H1 (cell line): ENCODE data around the gene SPIRE2. TPM values are rescaled to one million over a fixed set of nuclear protein-coding genes. Genes with fewer than 3 reads are reported as not detected.

Source experiments
- CTCF ChIA-PET: fragments of 300-600 bp; sonication (Branson Sonifier 250); formaldehyde crosslinking; loops from one replicate; lab custom pipeline; 2021; ENCODE audit not compliant: partially characterized antibody; lab: Charles Lee
- POLR2A ChIA-PET: fragments of 300-600 bp; sonication (Branson Sonifier 250); formaldehyde crosslinking; loops from one replicate; lab custom pipeline; 2021; ENCODE audit warnings: inconsistent platforms; ENCODE audit not compliant: partially characterized antibody; lab: Charles Lee
- DNase-seq, 2 experiments: peaks; one replicate each; pipeline versions ENCODE4 v3.0.0 to v3.0.0-alpha.2; 2010 to 2022; ENCODE audit warnings: low spot score in 2 of 2, low read depth in 1 of 2, mixed read lengths in 1 of 2
- FAIRE-seq: peaks from 2 replicates; lab custom pipeline; 2011; peaks lifted over from hg19 to GRCh38; lab: Jason Lieb, UNC
- H2AFZ ChIP-seq: 2 replicates; pipeline ENCODE4 v1.8.1; 2012; ENCODE audit warnings: low read length, inconsistent platforms
- H2AK5ac ChIP-seq: 2 replicates; pipeline ENCODE4 v1.6.1; 2013; ENCODE audit warnings: low read depth, low read length
- H2BK120ac ChIP-seq: replicated peaks from 2 replicates; pipeline ENCODE3; 2013; ENCODE audit warnings: low read depth, low read length, inconsistent platforms
- H2BK12ac ChIP-seq: 2 replicates; pipeline ENCODE4 v1.6.1; 2013; ENCODE audit warnings: low read depth, low read length
- H2BK15ac ChIP-seq: 2 replicates; pipeline ENCODE4 v1.6.1; 2013; ENCODE audit warnings: low read length
- H2BK20ac ChIP-seq: 2 replicates; pipeline ENCODE4 v1.6.1; 2013; ENCODE audit warnings: low read length
- H2BK5ac ChIP-seq: 2 replicates; pipeline ENCODE4 v1.6.1; 2013; ENCODE audit warnings: low read depth, low read length
- H3K14ac ChIP-seq: 2 replicates; pipeline ENCODE4 v1.6.1; 2013; ENCODE audit warnings: inconsistent platforms; ENCODE audit not compliant: insufficient read length
- H3K18ac ChIP-seq: 2 replicates; pipeline ENCODE4 v1.6.1; 2013; ENCODE audit warnings: low read length; ENCODE audit errors: extremely low read depth
- H3K23ac ChIP-seq: 2 replicates; pipeline ENCODE4 v1.6.1; 2013; ENCODE audit warnings: inconsistent platforms; ENCODE audit not compliant: insufficient read length
- H3K23me2 ChIP-seq: 2 replicates; pipeline ENCODE4 v1.6.1; 2013; ENCODE audit warnings: low read depth, low read length
- H3K27ac ChIP-seq: 2 replicates; pipeline ENCODE4 v1.6.1; 2011; ENCODE audit warnings: low read depth, low read length, inconsistent platforms
- H3K27me3 ChIP-seq, 4 experiments: replicated peaks in 1 of 4; 1 replicate in 1 of 4; 2 replicates in 3 of 4; pipeline versions ENCODE4 v1.6.1 to v1.8.1; 2011 to 2013; ENCODE audit warnings: low read length in 3 of 4, mild to moderate bottlenecking in 3 of 4, inconsistent platforms in 2 of 4, mixed read lengths in 2 of 4, moderate library complexity in 1 of 4; ENCODE audit not compliant: control insufficient read depth in 3 of 4, insufficient read depth in 3 of 4; ENCODE audit errors: extremely low read depth in 1 of 4
- H3K36me3 ChIP-seq, 4 experiments: 2 replicates each; pipeline versions ENCODE4 v1.6.1 to v1.8.1; 2011 to 2013; ENCODE audit warnings: mild to moderate bottlenecking in 4 of 4, low read length in 3 of 4, moderate library complexity in 2 of 4, control low read depth in 1 of 4, inconsistent platforms in 1 of 4; ENCODE audit not compliant: insufficient read depth in 4 of 4, control insufficient read depth in 2 of 4
- H3K4ac ChIP-seq: replicated peaks from 2 replicates; pipeline ENCODE3; 2013; ENCODE audit warnings: low read length, low read depth, mixed read lengths, inconsistent platforms; ENCODE audit not compliant: insufficient read length
- H3K4me1 ChIP-seq, 4 experiments: replicated peaks in 1 of 4; 1 replicate in 1 of 4; 2 replicates in 3 of 4; pipeline versions ENCODE4 v1.6.1 to v1.8.1; 2011 to 2013; ENCODE audit warnings: low read length in 3 of 4, inconsistent platforms in 2 of 4, mixed read lengths in 1 of 4; ENCODE audit not compliant: insufficient read depth in 4 of 4, control insufficient read depth in 3 of 4
- H3K4me2 ChIP-seq, 2 experiments: 2 replicates each; pipeline versions ENCODE4 v1.6.1 to v1.8.1; 2011 to 2013; ENCODE audit warnings: low read depth in 2 of 2, low read length in 2 of 2, control low read depth in 1 of 2, inconsistent platforms in 1 of 2, mild to moderate bottlenecking in 1 of 2; ENCODE audit not compliant: insufficient read depth in 1 of 2
- H3K4me3 ChIP-seq, 4 experiments: fragments of 200-600, 300-600 bp in 1 of 4; sonication (generic), shearing (Covaris generic), sonication (Bioruptor Twin) in 1 of 4; 2 replicates each; pipeline versions ENCODE4 v1.5.1 to v1.8.1; 2011 to 2016; ENCODE audit warnings: low read length in 4 of 4, low read depth in 3 of 4, control low read depth in 2 of 4, inconsistent platforms in 2 of 4, mild to moderate bottlenecking in 2 of 4, mixed read lengths in 1 of 4, moderate library complexity in 1 of 4; ENCODE audit not compliant: insufficient read depth in 2 of 4; ENCODE audit errors: extremely low read depth in 1 of 4
- H3K56ac ChIP-seq: replicated peaks from 2 replicates; pipeline ENCODE3; 2013; ENCODE audit warnings: low read depth, mild to moderate bottlenecking, mixed read lengths, low read length, inconsistent platforms; ENCODE audit not compliant: insufficient read length
- H3K79me1 ChIP-seq: 2 replicates; pipeline ENCODE4 v1.6.1; 2013; ENCODE audit warnings: low read depth, low read length, control low read depth
- H3K79me2 ChIP-seq, 2 experiments: 2 replicates each; pipeline versions ENCODE4 v1.6.1 to v1.8.1; 2012 to 2013; ENCODE audit warnings: low read length in 2 of 2, mild to moderate bottlenecking in 2 of 2, inconsistent platforms in 1 of 2; ENCODE audit not compliant: insufficient read depth in 2 of 2, control insufficient read depth in 1 of 2
- H3K9ac ChIP-seq, 4 experiments: replicated peaks in 1 of 4; 1 replicate in 1 of 4; 2 replicates in 3 of 4; pipeline versions ENCODE4 v1.6.1 to v1.8.1; 2011 to 2013; ENCODE audit warnings: low read depth in 3 of 4, low read length in 3 of 4, control low read depth in 2 of 4, mild to moderate bottlenecking in 2 of 4, moderate library complexity in 2 of 4, inconsistent platforms in 1 of 4; ENCODE audit errors: extremely low read depth in 1 of 4
- H3K9me3 ChIP-seq, 2 experiments: 2 replicates each; pipeline versions ENCODE4 v1.6.1 to v1.8.1; 2012 to 2013; ENCODE audit warnings: mild to moderate bottlenecking in 2 of 2, moderate library complexity in 2 of 2, control low read depth in 1 of 2, inconsistent platforms in 1 of 2, low read depth in 1 of 2, low read length in 1 of 2, mixed read lengths in 1 of 2; ENCODE audit not compliant: insufficient read depth in 2 of 2
- H4K20me1 ChIP-seq, 2 experiments: replicated peaks in 1 of 2; 2 replicates each; pipeline versions ENCODE3 to v1.8.1; 2011 to 2013; ENCODE audit warnings: inconsistent platforms in 2 of 2, low read length in 2 of 2, mild to moderate bottlenecking in 1 of 2; ENCODE audit not compliant: insufficient read depth in 2 of 2, control insufficient read depth in 1 of 2
- H4K5ac ChIP-seq: 2 replicates; pipeline ENCODE4 v1.6.1; 2013; ENCODE audit warnings: low read length, low read depth, mixed read lengths, inconsistent platforms; ENCODE audit not compliant: insufficient read length
- H4K8ac ChIP-seq: 2 replicates; pipeline ENCODE4 v1.8.0; 2013; ENCODE audit warnings: mild to moderate bottlenecking, moderate library complexity, low read length, inconsistent platforms; ENCODE audit not compliant: insufficient read depth; ENCODE audit errors: extremely low read depth
- H4K91ac ChIP-seq: replicated peaks from 2 replicates; pipeline ENCODE3; 2013; ENCODE audit warnings: low read length, mixed read lengths, inconsistent platforms; ENCODE audit not compliant: insufficient read length
- RFX5 ChIP-seq: IDR thresholded peaks from 2 replicates; pipeline ENCODE4 v1.6.1; 2011; ENCODE audit warnings: low read depth, low read length, improper control_type of control experiment, borderline replicate concordance
- RNF2 ChIP-seq: fragments of 200-900, 300-1000 bp; sonication (generic); IDR thresholded peaks from 2 replicates; pipeline ENCODE4 v1.7.1; 2016; ENCODE audit warnings: borderline replicate concordance, low read depth, mild to moderate bottlenecking, antibody characterized with exemption, low read length; ENCODE audit not compliant: poor library complexity, severe bottlenecking; ENCODE audit errors: missing control alignments
- TAF1 ChIP-seq: IDR thresholded peaks from 2 replicates; pipeline ENCODE4 v1.6.1; 2011; ENCODE audit warnings: mild to moderate bottlenecking, low read depth, low read length
- TAF7 ChIP-seq: optimal IDR thresholded peaks from 2 replicates; pipeline ENCODE3; 2011; ENCODE audit warnings: low read depth, mild to moderate bottlenecking, inconsistent platforms, low read length, moderate library complexity, borderline replicate concordance
- TBP ChIP-seq: IDR thresholded peaks from 2 replicates; pipeline ENCODE4 v1.6.1; 2011; ENCODE audit warnings: low read depth, low read length, improper control_type of control experiment
- WGBS, 2 experiments: shearing (Covaris generic) in 1 of 2; methylation state at CpG; one replicate each; pipeline versions ENCODE4 v1.1.6 to v1.1.7; 2013 to 2015; ENCODE audit warnings: low lambda C conversion rate in 2 of 2, mixed read lengths in 2 of 2, inconsistent platforms in 1 of 2, low coverage in 1 of 2, missing lambda C conversion rate in 1 of 2; ENCODE audit not compliant: insufficient replicate concordance in 2 of 2, insufficient coverage in 1 of 2, insufficient read length in 1 of 2; ENCODE audit errors: extremely low coverage in 1 of 2, missing lambda C conversion rate in 1 of 2; 5-methylcytosine and 5-hydroxymethylcytosine counted together
- polyA plus RNA-seq, 7 experiments: library from polyadenylated mRNA; depleted of rRNA in 3 of 7; stranded (reverse) in 5 of 7; unstranded in 2 of 7; fragments of >200 nt in 5 of 7; fragments of 200-250 nt in 2 of 7; gene quantifications; 1 replicate in 5 of 7; 2 replicates in 1 of 7; 4 replicates in 1 of 7; pipeline versions ENCODE4 v1.2.1 to v1.2.3, GENCODE V29; 2011 to 2013; ENCODE audit warnings: missing spikeins in 2 of 7, mixed read lengths in 2 of 7
- total RNA-seq: library from RNA; stranded (reverse); fragmentation: NEBNext Ultra II Directional; extraction: Animal tissue kit (Norgen Biotek cat#: 25700); gene quantifications from 2 replicates; pipeline ENCODE4 v1.2.1, GENCODE V29; 2021

Gene SPIRE2
- total and polyA plus RNA-seq, 2 of the 8 experiments (the other 6 are each of a cell fraction or from before 2014, with no cell fraction given), result 7.4 to 15.4 TPM

GRCh38 chr16:89805136-89805905 is 23.0 kb upstream of the SPIRE2 start:
- no peak overlapping the region for H3K9ac ChIP-seq
- no peak overlapping the region for H2AFZ ChIP-seq
- H3K79me1 ChIP-seq, result no peaks in the 10 kb centered on the region
- ChIA-PET CTCF (interaction anchor here (0.6 to 5.2 kb wide), 3 partner anchors 11 to 68 kb away, joined by 4 to 27 read pairs (median 6); no protein-coding TSS in a partner anchor), POLR2A (interaction anchor here (0.6 to 1.1 kb wide), 4 partner anchors 8 to 93 kb away, joined by 3 to 4 read pairs (median 3); no protein-coding TSS in a partner anchor)
- no peak overlapping the region for H2BK5ac ChIP-seq
- no peaks in the 10 kb centered on the region for H3K79me2 ChIP-seq
- H4K8ac ChIP-seq, result no peak overlapping the region
- peaks cover 13 to 56% (median 37%) of the 10 kb centered on the region in 4 experiments for H3K36me3 ChIP-seq
- no peak overlapping the region for H3K14ac ChIP-seq
- no peak overlapping the region for H3K27ac ChIP-seq
- WGBS, 2 experiments, result 96% methylated on average over 15 of the region's 15 CpGs; no CpG with 5 or more reads in 1 of the 2 experiments
- no peak overlapping the region for H2BK12ac ChIP-seq
- H3K18ac ChIP-seq, result no peak overlapping the region
- H3K4ac ChIP-seq, result no peak overlapping the region
- TF ChIP-seq TAF7, result no peak
- no peak for TF ChIP-seq TAF1
- TF ChIP-seq RNF2, result no peak
- TF ChIP-seq TBP, result no peak
- no peak for TF ChIP-seq RFX5
- TF ChIP-seq, all 59 proteins: peak for 0
- Histone ChIP-seq H4K5ac (no peak overlapping the region), H3K4me3 (no peak overlapping the region), H3K27me3 (no peaks in the 10 kb centered on the region), H4K20me1 (peaks cover 2 to 5% of the 10 kb centered on the region in 2 experiments), H3K56ac (no peak overlapping the region), H4K91ac (no peak overlapping the region), H3K4me1 (no peaks in the 10 kb centered on the region), H2BK120ac (no peak overlapping the region), H3K23ac (no peak overlapping the region), H3K23me2 (no peaks in the 10 kb centered on the region), H2AK5ac (no peak overlapping the region), H3K9me3 (no peaks in the 10 kb centered on the region; a peak in 1 of 4 replicates), H2BK20ac (no peak overlapping the region), H3K4me2 (no peak overlapping the region), H2BK15ac (no peak overlapping the region)
- DNase-seq, result no peak
- no peak for FAIRE-seq
